ENCODE data around the gene KIAA1217.

- TF ChIP-seq POLR2A (IDR thresholded peaks at IDR 0.05) (no peak), CTCF (IDR thresholded peaks at IDR 0.05) (no peak)
These were observed 208.1 kb downstream of the KIAA1217 start for GRCh38 chr10:24417053-24417452.

Measured in lower leg skin (tissue), 3 donors.